ENCODE data around the gene ZNF778. TPM values are rescaled to one million over a fixed set of nuclear protein-coding genes. Genes with fewer than 3 reads are reported as not detected.
"Not testable (repeated sequence)": the region's sequence is repeated elsewhere in the genome, so short reads cannot be mapped to it uniquely, and the experiment has no call there.

ZNF778 gene
- total RNA-seq, 2 donors from 2014 or later: 5.5 to 8.7 TPM

GRCh38 chr16:89176147-89176690 lies 41.3 kb upstream of the ZNF778 start:
- Mint-ChIP-seq H3K4me1 (no peaks in the 10 kb centered on the region), H3K36me3 (ENCODE audit: low read depth) (no peaks in the 10 kb centered on the region), H3K4me3 (no peak overlapping the region), H3K27ac (no peak overlapping the region), H3K9me3 (no peaks in the 10 kb centered on the region), H3K27me3 (no peaks in the 10 kb centered on the region)
- ATAC-seq (replicated peaks): no peak

DNA sequence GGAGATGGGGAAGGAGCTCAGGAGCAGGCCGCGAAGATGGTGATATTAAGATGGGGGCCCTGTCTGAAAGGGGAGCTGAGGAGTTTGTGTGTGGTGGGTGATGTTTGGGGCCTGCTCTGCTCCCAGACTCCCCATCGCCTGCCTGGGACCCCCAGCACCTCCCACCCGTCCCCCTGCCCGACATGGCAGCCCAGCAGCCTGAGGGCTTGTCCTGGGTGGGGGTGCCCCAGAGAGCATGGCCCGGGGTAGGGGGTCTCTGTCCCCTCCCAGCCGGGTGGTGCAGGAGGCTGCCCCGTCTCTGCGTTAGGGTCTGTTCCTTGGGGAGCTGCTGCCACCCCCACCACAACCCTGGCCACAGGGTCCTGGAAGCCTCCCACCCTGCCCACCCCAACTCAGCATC lies 40.8 kb upstream of the ZNF778 start:
- Mint-ChIP-seq H3K36me3 (ENCODE audit: low read depth) (no peaks in the 10 kb centered on the region), H3K4me1 (no peaks in the 10 kb centered on the region)
- no peak for ATAC-seq (replicated peaks)

GRCh38 chr16:89177501-89177900 lies 40.0 kb upstream of the ZNF778 start:
- ATAC-seq (replicated peaks): no peak
- Mint-ChIP-seq H3K27ac (no peak overlapping the region), H3K9me3 (no peaks in the 10 kb centered on the region), H3K4me3 (no peak overlapping the region), H3K27me3 (no peaks in the 10 kb centered on the region), H3K4me1 (no peaks in the 10 kb centered on the region), H3K36me3 (ENCODE audit: low read depth) (no peaks in the 10 kb centered on the region)

More for the DNA sequence above, 40.8 kb upstream of the ZNF778 start:
- Mint-ChIP-seq H3K9me3 (no peaks in the 10 kb centered on the region), H3K27me3 (no peaks in the 10 kb centered on the region), H3K27ac (no peak overlapping the region), H3K4me3 (no peak overlapping the region)

DNA sequence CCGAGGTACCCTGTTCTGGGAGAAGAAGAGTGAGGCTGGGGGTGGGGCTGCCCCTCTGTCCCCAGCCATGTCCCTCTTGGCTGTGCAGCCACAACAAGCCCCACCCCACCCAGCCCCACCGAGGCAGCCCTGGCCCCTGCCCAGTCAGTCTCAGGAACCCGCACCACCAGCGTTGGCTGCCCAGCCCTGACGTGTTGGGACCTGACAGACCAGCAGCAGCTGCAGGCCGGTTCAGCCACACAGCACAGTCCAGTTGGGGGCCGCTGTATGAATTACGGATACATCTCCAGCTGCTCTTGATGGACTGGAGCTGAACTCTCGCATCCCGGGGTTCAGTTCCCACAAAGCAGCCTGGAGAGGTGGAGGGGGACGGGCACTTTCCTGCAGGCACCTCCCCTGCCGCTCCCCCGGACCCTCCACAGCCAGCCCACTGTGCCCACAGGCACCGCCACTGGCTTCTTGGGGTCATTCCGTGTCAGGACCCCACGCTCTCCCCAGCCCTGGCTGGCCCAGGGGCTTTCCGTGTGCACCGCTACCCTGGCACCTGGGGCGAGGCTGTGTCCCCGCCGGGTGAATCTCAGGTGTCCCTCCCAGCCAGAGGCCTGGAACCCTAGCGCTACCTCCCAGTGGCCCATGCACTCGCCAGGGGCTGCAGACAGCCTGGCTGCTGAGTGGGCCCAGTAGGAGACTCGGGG lies 38.9 kb upstream of the ZNF778 start:
- Mint-ChIP-seq H3K27me3 (no peaks in the 10 kb centered on the region), H3K9me3 (no peaks in the 10 kb centered on the region), H3K4me1 (no peaks in the 10 kb centered on the region), H3K4me3 (no peak overlapping the region), H3K36me3 (ENCODE audit: low read depth) (no peaks in the 10 kb centered on the region), H3K27ac (no peak overlapping the region)
- no peak for ATAC-seq (replicated peaks)

- H3K36me3 Mint-ChIP-seq (ENCODE audit: low read depth): no peaks in the 10 kb centered on the region
These were observed 38.4 kb upstream of the ZNF778 start for GRCh38 chr16:89179148-89179484.

DNA sequence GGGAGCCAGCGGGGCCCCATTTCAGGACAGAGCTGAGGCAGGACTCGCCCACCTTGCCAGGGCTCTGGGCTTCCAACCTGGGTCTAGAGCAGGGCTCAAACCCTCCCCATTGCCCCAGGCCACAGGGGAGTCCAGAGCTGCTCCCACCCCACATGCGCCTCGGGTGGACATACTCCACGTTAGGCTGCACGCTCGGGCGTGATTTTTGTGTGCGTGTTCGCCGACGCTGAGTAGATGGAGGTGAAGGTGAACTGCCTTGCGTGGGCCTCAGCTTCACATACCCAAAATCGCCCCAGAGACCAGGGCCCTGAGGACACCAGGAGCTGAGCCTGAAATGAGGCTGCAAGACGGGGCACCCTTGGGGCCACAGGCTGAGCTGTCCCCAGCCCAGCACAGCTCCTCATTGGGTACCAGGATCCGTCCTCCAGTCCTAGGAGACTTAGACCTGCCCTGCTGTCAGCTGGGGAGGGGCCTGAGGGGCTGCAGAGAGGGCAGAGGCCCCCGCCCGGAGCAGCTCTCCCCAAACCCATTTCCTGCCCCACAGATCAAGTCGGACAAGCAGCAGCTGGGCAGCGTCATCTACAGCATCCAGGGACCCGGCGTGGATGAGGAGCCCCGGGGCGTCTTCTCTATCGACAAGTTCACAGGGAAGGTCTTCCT lies 37.7 kb upstream of the ZNF778 start:
- H3K36me3 Mint-ChIP-seq (ENCODE audit: low read depth): no peaks in the 10 kb centered on the region
- no peak overlapping the region for H3K4me3 Mint-ChIP-seq
- H3K9me3 Mint-ChIP-seq: no peaks in the 10 kb centered on the region
- H3K27ac Mint-ChIP-seq: no peak overlapping the region
- no peaks in the 10 kb centered on the region for H3K27me3 Mint-ChIP-seq
- no peaks in the 10 kb centered on the region for H3K4me1 Mint-ChIP-seq
- no peak for ATAC-seq (replicated peaks)

More at GRCh38 chr16:89179148-89179484, 38.4 kb upstream of the ZNF778 start:
- H3K27me3 Mint-ChIP-seq: no peaks in the 10 kb centered on the region
- ATAC-seq (replicated peaks): no peak
- H3K4me1 Mint-ChIP-seq: no peaks in the 10 kb centered on the region
- no peak overlapping the region for H3K4me3 Mint-ChIP-seq
- no peak overlapping the region for H3K27ac Mint-ChIP-seq
- H3K9me3 Mint-ChIP-seq: no peaks in the 10 kb centered on the region

GRCh38 chr16:89183463-89183862 lies 34.0 kb upstream of the ZNF778 start:
- no peaks in the 10 kb centered on the region for H3K9me3 Mint-ChIP-seq
- no peaks in the 10 kb centered on the region for H3K4me1 Mint-ChIP-seq
- ATAC-seq (replicated peaks): no peak
- no peaks in the 10 kb centered on the region for H3K27me3 Mint-ChIP-seq
- H3K4me3 Mint-ChIP-seq: no peak overlapping the region
- no peak overlapping the region for H3K27ac Mint-ChIP-seq
- H3K36me3 Mint-ChIP-seq (ENCODE audit: low read depth): no peaks in the 10 kb centered on the region

- H3K27ac Mint-ChIP-seq: no peak overlapping the region
- no peaks in the 10 kb centered on the region for H3K27me3 Mint-ChIP-seq
- no peaks in the 10 kb centered on the region for H3K36me3 Mint-ChIP-seq (ENCODE audit: low read depth)
- no peaks in the 10 kb centered on the region for H3K4me1 Mint-ChIP-seq
- ATAC-seq (replicated peaks): no peak
- no peaks in the 10 kb centered on the region for H3K9me3 Mint-ChIP-seq
- no peak overlapping the region for H3K4me3 Mint-ChIP-seq
These were observed 33.4 kb upstream of the ZNF778 start for GRCh38 chr16:89183975-89184676.

- H3K4me1 Mint-ChIP-seq: no peaks in the 10 kb centered on the region
- H3K9me3 Mint-ChIP-seq: no peaks in the 10 kb centered on the region
- no peak for ATAC-seq (replicated peaks)
- no peak overlapping the region for H3K4me3 Mint-ChIP-seq
- no peaks in the 10 kb centered on the region for H3K27me3 Mint-ChIP-seq
- H3K36me3 Mint-ChIP-seq (ENCODE audit: low read depth): no peaks in the 10 kb centered on the region
- H3K27ac Mint-ChIP-seq: no peak overlapping the region
These were observed 32.9 kb upstream of the ZNF778 start for GRCh38 chr16:89184677-89184932.

- Mint-ChIP-seq H3K27me3 (no peaks in the 10 kb centered on the region), H3K27ac (no peak overlapping the region), H3K9me3 (no peaks in the 10 kb centered on the region), H3K4me1 (no peaks in the 10 kb centered on the region), H3K36me3 (ENCODE audit: low read depth) (no peaks in the 10 kb centered on the region), H3K4me3 (no peak overlapping the region)
- no peak for ATAC-seq (replicated peaks)
These were observed 32.3 kb upstream of the ZNF778 start for GRCh38 chr16:89184933-89185794.

GRCh38 chr16:89185887-89186592 lies 31.5 kb upstream of the ZNF778 start:
- H3K27me3 Mint-ChIP-seq; H3K36me3 Mint-ChIP-seq (ENCODE audit: low read depth); H3K9me3 Mint-ChIP-seq; H3K4me3 Mint-ChIP-seq; H3K27ac Mint-ChIP-seq; H3K4me1 Mint-ChIP-seq; ATAC-seq (replicated peaks): not testable (repeated sequence)

DNA sequence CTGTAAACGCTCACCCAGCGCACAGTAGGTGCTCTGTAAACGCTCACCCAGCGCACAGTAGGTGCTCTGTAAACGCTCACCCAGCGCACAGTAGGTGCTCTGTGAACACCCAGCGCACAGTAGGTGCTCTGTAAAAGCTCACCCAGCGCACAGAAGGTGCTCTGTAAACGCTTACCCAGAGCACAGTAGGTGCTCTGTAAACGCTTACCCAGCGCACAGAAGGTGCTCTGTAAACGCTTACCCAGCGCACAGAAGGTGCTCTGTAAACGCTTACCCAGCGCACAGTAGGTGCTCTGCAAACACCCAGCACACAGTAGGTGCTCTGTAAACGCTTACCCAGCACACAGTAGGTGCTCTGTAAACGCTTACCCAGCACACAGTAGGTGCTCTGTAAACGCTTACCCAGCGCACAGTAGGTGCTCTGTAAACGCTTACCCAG lies 30.9 kb upstream of the ZNF778 start:
- H3K27ac Mint-ChIP-seq; ATAC-seq (replicated peaks); H3K4me3 Mint-ChIP-seq; H3K9me3 Mint-ChIP-seq; H3K27me3 Mint-ChIP-seq; H3K4me1 Mint-ChIP-seq; H3K36me3 Mint-ChIP-seq (ENCODE audit: low read depth): not testable (repeated sequence)

- Mint-ChIP-seq H3K27ac (no peak overlapping the region), H3K36me3 (ENCODE audit: low read depth) (no peaks in the 10 kb centered on the region), H3K9me3 (no peaks in the 10 kb centered on the region), H3K4me1 (no peaks in the 10 kb centered on the region), H3K4me3 (no peak overlapping the region), H3K27me3 (no peaks in the 10 kb centered on the region)
- peak; percentile 48 for ATAC-seq (replicated peaks)
These were observed 30.3 kb upstream of the ZNF778 start for GRCh38 chr16:89187032-89187769.
